GM18505 (cell line): ENCODE results near the gene RPL27A.

Experiments
- ATAC-seq: cut with Tn5 transposase; IDR thresholded peaks from one replicate; pipeline ENCODE4 v1.9.1; 2021; ENCODE audit not compliant: unreplicated experiment
- POLR2A ChIP-seq: IDR thresholded peaks from 4 replicates; pipeline ENCODE4 v1.6.1; 2011; ENCODE audit warnings: borderline replicate concordance; ENCODE audit not compliant: insufficient read depth, insufficient read length; ENCODE audit errors: extremely low read depth

Gene RPL27A

DNA sequence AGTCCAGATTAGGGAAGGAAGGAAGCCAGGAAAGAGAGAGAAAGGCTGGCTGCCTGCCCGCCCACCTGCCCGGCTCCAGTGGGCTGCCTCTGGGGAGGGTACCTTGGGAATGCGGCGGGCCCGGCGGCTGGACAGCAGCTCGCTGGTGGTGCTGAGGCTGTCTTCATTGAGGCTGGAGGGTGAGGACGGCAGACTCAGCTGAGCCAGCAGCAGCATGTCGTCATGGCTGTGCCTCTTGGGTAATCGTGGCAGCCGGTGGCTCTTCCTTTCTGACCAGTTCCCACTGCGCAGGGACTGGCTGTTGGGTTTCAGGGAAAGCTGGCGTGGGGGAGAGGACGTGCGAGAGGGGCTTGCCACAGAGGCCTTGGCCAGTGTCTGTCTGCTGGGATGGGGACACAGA is 32.9 kb downstream of the RPL27A start:
- TF ChIP-seq POLR2A: no peak
- no peak for ATAC-seq

DNA sequence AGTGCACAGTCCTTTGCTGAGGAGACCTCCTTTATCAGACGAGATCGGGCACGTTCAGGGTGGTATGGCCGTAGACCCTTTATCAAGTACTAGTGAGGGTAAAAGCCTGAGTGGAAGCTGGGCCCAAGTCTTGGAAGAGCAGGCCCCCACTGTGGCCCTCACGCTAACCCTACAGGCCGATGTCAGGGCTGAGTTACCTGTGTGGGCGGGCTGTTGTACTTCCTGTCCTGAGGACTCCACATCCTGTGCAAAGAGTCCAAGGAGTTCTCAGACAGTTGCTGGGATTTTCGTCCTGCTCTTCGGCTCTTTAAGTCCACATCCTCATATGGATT is 34.9 kb downstream of the RPL27A start:
- ATAC-seq: no peak
- no peak for TF ChIP-seq POLR2A

DNA sequence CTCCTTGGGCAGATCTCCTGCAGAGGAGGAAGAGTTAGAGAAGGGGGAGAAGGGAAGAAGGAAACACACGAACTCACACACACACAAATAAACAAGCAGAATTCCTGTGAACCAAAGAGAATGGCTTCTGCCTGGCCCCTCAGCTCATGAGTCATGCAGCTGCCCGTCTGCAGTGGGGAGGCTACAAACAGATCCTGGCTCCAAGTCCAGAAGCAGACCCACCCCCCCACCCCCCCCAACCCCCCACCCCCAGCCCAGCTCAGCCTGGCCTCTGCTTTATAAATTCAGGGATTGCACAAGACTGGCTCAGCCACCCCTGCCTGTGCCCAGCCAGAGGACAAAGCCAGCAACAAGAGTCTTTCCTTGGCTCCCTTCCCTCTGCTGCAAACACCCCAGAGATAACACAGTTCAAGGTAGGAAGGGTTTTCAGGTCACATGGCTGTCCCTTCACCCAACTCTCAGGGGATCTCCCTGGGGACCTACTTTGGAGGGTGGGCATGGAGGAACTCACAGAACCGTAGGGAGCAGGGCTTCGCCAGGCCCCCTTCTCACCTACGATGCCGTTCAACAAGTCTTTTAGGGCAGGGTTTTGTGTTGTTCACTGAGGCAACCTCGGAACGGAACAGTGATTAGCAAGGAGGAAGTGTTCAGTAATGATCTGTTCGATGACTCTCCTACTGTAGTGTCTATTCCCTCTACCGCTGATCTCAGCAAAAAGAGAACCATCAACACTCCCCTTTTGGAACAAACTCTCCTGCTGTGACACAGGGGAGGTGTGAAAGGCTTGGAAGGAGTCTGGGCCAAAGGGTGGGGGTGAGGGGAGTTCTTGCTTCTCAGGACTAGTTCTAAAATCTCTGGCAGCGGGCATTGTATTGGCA is 35.5 kb downstream of the RPL27A start:
- no peak for TF ChIP-seq POLR2A
- no peak for ATAC-seq

DNA sequence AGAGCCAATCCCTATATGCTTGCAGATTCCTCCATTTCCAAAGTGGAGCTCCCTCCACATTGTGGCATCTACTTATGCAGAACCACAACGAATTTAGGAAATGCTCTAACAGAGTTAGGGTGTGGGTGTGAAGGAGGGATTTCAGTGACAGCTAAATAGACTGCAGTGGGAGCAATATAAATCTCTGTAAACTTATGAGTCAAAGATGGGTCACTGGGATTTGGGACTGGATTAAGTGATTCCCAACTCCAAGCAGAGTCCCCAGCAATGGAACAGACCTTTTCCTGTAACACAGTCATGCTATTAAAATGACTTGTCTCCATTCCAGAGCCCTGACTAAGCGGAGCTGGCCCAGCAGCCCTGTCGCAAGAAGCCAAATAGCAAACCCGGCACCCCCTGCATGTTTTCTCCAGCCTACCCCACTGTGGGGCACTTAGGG is 36.6 kb downstream of the RPL27A start:
- no peak for TF ChIP-seq POLR2A
- ATAC-seq: no peak

DNA sequence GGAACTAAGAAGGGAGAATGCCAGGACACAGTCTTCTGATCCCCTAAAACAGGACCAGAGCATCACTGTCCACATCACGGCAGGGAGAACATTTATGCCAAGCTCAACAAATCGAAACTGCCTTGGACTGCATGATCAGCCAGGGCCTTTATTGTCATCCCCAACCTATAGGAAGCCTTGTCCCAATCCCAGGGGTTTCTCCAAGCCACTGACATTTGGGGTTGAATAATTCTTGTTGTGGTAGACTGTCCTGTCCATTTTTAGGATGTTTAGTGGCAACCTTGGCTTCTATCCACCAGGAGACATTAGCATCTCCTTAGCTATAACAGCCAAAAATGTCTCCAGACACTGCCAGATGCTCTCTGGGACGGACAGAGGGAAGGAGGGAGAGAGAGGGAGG is 37.1 kb downstream of the RPL27A start:
- no peak for ATAC-seq
- TF ChIP-seq POLR2A: no peak

DNA sequence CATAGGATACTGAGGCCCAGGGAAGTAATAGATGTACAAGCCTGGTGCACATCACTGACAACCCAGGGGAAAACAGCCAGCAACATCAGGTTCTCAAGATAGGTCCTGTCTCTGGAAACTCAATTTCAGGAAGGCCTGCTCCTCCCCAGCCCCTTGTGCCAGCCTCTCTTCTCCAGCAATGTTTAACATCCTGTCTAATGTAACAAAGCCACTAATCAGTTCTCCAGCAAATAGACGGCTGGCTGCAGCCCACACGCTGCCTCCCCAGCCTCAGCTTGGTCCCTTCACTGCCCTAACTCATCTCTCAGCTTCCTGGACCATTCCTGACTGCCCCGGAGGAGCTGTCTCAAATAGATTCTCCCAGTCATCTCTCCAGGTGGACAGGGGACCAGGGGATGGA is 37.8 kb downstream of the RPL27A start:
- no peak for ATAC-seq
- no peak for TF ChIP-seq POLR2A

DNA sequence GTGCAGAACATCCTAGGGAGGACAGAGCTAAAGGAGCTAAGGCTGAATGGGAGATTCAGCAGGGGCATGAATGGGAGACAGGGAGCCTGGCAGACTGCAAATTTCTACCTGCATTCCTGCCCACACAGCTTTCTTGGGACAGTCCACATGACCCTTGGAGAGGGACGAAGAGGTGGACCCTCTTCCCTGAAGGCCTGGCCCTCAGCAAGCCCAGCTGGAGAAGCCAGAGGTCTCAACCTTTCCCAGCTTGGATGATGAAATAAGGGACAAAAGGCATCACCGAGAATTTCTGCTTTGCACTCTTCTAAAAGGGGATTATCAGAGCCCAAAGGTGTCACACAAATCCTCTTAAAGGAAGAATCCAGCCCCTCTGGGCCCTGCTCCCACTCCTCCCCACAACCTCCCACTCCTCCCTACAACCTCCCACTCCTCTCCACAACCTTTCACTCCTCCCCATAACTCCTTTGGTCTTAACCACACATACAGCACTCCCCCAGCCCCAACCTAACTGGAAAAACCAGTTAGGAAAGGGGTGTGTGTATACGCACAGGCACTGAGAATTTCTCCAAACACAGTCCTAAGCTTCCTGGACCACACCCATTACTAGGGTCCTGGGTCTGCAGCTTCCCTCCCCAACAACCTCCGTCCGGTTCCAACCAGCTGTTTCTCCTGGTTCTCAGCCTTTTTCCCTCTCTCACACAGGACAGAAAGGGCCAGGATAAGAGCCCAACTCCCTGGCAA is 38.4 kb downstream of the RPL27A start:
- no peak for ATAC-seq
- TF ChIP-seq POLR2A: no peak

DNA sequence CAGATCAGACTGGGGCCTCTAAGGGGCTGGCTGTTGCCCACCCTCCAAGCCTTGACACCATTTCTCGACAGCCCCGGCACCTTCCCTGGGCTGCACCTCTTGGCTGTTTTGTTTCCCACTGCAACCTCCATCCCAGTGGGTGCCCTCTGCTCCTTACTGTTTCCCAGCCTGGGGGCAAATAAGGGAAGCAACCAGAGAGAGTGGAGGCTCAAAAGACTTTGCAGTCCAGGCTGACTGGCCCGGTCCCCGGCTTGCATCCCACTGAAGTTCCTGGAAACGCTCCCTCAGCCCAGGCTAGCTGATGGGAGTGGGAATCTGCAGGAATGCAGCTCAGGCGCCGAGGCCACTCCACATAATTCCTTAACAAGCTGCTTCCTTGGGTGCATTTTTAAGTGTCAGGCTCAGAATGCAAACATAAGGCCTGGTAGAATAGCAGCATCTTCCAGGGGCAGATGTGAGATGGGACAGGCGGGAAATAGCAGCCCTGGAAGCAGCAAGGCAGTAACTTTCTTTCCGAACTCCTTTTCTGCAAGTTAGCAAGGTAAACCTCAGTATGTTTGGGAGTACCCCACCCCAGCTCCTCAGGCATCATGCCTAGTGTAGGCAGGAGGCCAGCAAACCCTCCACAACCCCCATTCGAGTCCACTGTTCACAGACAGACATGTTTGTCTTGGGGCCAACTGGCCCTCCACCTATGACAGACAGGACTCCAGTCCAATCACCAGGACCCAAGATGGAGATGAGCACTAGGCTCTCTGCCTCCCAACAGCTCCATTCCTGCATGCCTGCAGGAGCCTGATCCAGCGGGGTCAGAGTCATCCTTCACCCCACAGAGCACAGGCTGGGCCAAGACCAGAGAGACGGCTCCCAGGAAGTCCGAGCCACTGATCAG is 39.3 kb downstream of the RPL27A start:
- ATAC-seq: no peak
- no peak for TF ChIP-seq POLR2A

DNA sequence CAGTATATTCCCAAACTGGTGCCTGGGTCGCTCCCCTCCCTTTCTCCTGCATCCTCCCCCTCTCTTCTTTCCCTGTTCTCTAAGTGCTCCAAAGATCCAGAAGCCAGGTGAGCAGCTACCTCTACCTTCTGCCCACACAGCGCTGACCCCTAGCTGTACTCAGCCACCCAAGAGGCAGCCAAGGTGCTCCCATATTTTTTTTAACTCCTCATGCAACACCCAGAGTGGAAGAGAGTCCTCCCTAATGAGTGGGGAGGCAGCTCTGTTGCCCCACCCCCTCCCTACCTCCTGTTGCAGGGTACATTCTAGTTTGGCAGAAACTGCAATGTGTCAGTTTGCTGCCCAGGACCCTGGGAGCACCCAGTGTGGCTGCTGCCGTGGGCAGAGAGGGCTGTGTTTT is 40.2 kb downstream of the RPL27A start:
- TF ChIP-seq POLR2A: no peak
- no peak for ATAC-seq

DNA sequence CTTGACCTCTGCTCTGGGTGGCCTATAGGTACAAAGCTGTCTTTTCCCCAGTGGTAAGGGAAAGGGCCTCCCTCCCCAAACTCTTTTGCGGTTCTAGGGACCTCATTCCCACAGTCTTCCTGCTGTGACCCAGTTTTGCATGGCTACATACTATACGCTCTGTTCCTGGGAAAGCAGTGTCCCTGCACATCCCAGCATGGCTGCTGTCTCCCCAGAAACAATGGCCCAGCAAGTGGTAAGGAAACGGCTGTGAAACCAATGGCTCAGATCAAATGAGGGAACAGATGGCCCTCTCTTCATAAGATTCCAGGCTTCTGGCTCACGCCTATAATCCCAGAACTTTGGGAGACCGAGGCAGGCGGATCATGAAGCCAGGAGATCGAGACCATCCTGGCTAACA is 41.1 kb downstream of the RPL27A start:
- TF ChIP-seq POLR2A: no peak

DNA sequence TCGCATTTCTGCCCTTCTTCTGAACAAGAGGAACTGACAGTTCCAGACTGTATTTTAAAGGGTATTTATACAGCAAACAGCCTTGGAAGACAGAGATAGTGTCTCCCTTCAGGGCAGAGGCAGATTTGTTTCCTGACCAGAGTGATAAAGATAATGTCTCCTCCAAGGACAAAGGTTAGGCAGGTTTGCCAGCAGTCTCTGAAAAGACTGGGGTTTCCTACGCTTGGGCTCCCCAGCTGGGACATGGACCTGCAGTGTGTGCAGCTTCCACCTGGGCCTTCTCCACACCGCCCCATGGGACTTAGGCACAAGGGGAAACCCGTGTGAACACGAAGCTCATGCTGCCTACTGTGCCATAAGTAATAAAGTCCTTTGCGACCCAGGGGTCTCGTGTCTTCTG is 42.1 kb downstream of the RPL27A start:
- TF ChIP-seq POLR2A: no peak
- ATAC-seq: no peak

More for the DNA sequence above, 41.1 kb downstream of the RPL27A start:
- no peak for ATAC-seq

DNA sequence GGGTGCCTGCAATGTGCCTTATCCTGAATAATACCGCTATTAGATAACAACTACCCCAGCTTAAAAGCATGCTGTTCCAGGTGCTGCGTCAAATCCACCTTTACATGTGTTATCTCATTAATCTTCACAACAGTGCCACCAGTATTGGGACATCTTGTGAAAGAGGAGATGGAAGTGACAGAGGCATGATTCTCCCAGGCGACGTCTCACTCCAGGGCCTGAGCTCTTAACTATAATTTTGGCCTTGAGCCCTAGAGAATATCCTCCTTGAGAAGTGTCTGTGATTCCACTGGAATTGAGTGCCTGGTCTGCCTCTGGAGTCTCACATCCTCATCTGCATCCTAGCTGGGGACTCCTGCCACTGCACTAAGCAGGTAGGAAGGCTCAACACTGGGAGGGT is 43.8 kb downstream of the RPL27A start:
- no peak for ATAC-seq
- TF ChIP-seq POLR2A: no peak

DNA sequence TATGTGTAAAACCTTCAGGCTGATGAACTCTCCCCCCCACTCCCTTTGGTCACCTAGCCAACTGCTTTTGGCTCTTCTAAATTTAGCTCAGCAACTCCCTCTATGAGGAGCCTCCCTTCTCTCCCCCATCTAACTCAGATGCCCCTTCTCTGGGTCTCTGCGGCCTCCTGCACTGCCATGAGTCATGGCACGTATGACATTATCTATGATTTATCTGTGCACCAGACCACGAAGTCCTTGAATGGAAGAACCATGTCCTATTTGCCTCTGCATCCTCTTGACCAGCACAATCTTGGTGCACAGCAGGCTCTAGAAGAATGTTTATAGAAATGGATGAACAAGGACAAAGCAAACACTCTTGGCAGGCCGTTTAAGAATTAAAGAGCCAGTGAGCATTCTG is 46.0 kb downstream of the RPL27A start:
- no peak for ATAC-seq
- no peak for TF ChIP-seq POLR2A

DNA sequence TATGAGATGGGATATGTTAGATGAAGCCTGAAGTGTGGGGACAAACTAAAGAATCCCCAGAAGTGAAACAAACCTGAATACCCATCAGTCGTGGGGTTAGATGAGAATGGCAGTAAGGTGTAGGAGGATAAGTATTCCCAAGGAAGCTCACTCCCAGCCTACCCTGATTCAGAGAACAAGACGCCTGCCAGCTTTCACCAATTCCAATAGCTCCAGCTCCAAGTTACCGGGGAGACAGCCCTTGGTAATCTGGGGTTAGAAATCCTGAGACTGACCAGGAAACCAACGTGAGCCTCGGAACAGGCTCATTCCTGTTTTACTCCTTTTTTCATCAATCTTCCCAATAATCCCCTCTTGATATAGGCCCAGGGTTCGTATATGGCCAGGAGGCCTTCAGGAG is 46.5 kb downstream of the RPL27A start:
- no peak for ATAC-seq
- no peak for TF ChIP-seq POLR2A
